ENCODE measurements around the gene GRB14. TPM values are rescaled to one million over a fixed set of nuclear protein-coding genes. Genes with fewer than 3 reads are reported as not detected.
"Not testable (repeated sequence)": the region's sequence is repeated elsewhere in the genome, so short reads cannot be mapped to it uniquely, and the experiment has no call there.

GRB14 gene
- total and polyA plus RNA-seq, 5 donors from 2014 or later = 0.69 TPM; not detected in 4

- Histone ChIP-seq H3K9me3 (ENCODE audit: control insufficient read depth in 2 of 2, low read length in 2 of 2) (no peaks in the 10 kb centered on the region), H3K36me3 (ENCODE audit: control insufficient read depth, insufficient read depth, low read length) (no peaks in the 10 kb centered on the region), H3K27ac (ENCODE audit: insufficient read depth, low read length, poor library complexity, severe bottlenecking) (no peak overlapping the region), H3K4me1 (ENCODE audit: control insufficient read depth, insufficient read depth, low read length, poor library complexity, severe bottlenecking) (no peaks in the 10 kb centered on the region), H3K4me3 (ENCODE audit: low read depth, low read length) (no peak overlapping the region), H3K27me3 (ENCODE audit: control insufficient read depth, insufficient read depth, low read length) (no peaks in the 10 kb centered on the region)
- ATAC-seq (ENCODE audit: low read depth in 2 of 2) (no peak), DNase-seq (no peak)
- H3K36me3 Mint-ChIP-seq = no peaks in the 10 kb centered on the region
- no peaks in the 10 kb centered on the region for H3K27me3 Mint-ChIP-seq
- no peaks in the 10 kb centered on the region for H3K4me1 Mint-ChIP-seq
- H3K27ac Mint-ChIP-seq = no peak overlapping the region
- H3K9me3 Mint-ChIP-seq = peaks cover 4 to 8% (median 5%) of the 10 kb centered on the region in 7 donors
- H3K4me3 Mint-ChIP-seq = no peak overlapping the region
Observed at GRCh38 chr2:164657129-164657528, 35.8 kb upstream of the GRB14 start.

GRCh38 chr2:164655750-164656149, 34.5 kb upstream of the GRB14 start:
- Mint-ChIP-seq H3K9me3 (peaks cover 4 to 11% (median 8%) of the 10 kb centered on the region in 7 donors), H3K4me1 (no peaks in the 10 kb centered on the region), H3K4me3 (no peak overlapping the region), H3K27me3 (no peaks in the 10 kb centered on the region), H3K36me3 (no peaks in the 10 kb centered on the region), H3K27ac (no peak overlapping the region)
- DNase-seq (no peak), ATAC-seq (ENCODE audit: low read depth in 2 of 2) (no peak)
- no peaks in the 10 kb centered on the region for H3K9me3 ChIP-seq (ENCODE audit: control insufficient read depth in 2 of 2, low read length in 2 of 2)
- no peak overlapping the region for H3K27ac ChIP-seq (ENCODE audit: insufficient read depth, low read length, poor library complexity, severe bottlenecking)
- no peaks in the 10 kb centered on the region for H3K27me3 ChIP-seq (ENCODE audit: control insufficient read depth, insufficient read depth, low read length)
- no peaks in the 10 kb centered on the region for H3K36me3 ChIP-seq (ENCODE audit: control insufficient read depth, insufficient read depth, low read length)
- H3K4me3 ChIP-seq (ENCODE audit: low read depth, low read length) = no peak overlapping the region
- no peaks in the 10 kb centered on the region for H3K4me1 ChIP-seq (ENCODE audit: control insufficient read depth, insufficient read depth, low read length, poor library complexity, severe bottlenecking)

GRCh38 chr2:164655336-164655735, 34.1 kb upstream of the GRB14 start:
- Mint-ChIP-seq H3K27me3 (no peaks in the 10 kb centered on the region), H3K4me3 (no peak overlapping the region)
- no peaks in the 10 kb centered on the region for H3K9me3 ChIP-seq (ENCODE audit: control insufficient read depth in 2 of 2, low read length in 2 of 2)

GRCh38 chr2:164651361-164651760, 30.1 kb upstream of the GRB14 start:
- H3K4me3 ChIP-seq (ENCODE audit: low read depth, low read length) = no peak overlapping the region
- no peaks in the 10 kb centered on the region for H3K27me3 Mint-ChIP-seq
- peaks cover 2 to 32% (median 9%) of the 10 kb centered on the region in 7 donors for H3K9me3 Mint-ChIP-seq
- no peaks in the 10 kb centered on the region for H3K27me3 ChIP-seq (ENCODE audit: control insufficient read depth, insufficient read depth, low read length)
- no peak overlapping the region for H3K27ac Mint-ChIP-seq
- H3K4me1 Mint-ChIP-seq = no peaks in the 10 kb centered on the region
- ATAC-seq (ENCODE audit: low read depth in 2 of 2) = no peak
- no peaks in the 10 kb centered on the region for H3K36me3 ChIP-seq (ENCODE audit: control insufficient read depth, insufficient read depth, low read length)
- H3K4me3 Mint-ChIP-seq = no peak overlapping the region
- no peaks in the 10 kb centered on the region for H3K36me3 Mint-ChIP-seq
- no peaks in the 10 kb centered on the region for H3K9me3 ChIP-seq (ENCODE audit: control insufficient read depth in 2 of 2, low read length in 2 of 2)
- no peaks in the 10 kb centered on the region for H3K4me1 ChIP-seq (ENCODE audit: control insufficient read depth, insufficient read depth, low read length, poor library complexity, severe bottlenecking)
- H3K27ac ChIP-seq (ENCODE audit: insufficient read depth, low read length, poor library complexity, severe bottlenecking) = no peak overlapping the region
- DNase-seq = no peak

More at GRCh38 chr2:164655336-164655735, 34.1 kb upstream of the GRB14 start:
- Histone ChIP-seq H3K4me1 (ENCODE audit: control insufficient read depth, insufficient read depth, low read length, poor library complexity, severe bottlenecking) (no peaks in the 10 kb centered on the region), H3K27me3 (ENCODE audit: control insufficient read depth, insufficient read depth, low read length) (no peaks in the 10 kb centered on the region), H3K36me3 (ENCODE audit: control insufficient read depth, insufficient read depth, low read length) (no peaks in the 10 kb centered on the region), H3K27ac (ENCODE audit: insufficient read depth, low read length, poor library complexity, severe bottlenecking) (no peak overlapping the region), H3K4me3 (ENCODE audit: low read depth, low read length) (no peak overlapping the region)
- Mint-ChIP-seq H3K27ac (no peak overlapping the region), H3K9me3 (peaks cover 4 to 15% (median 8%) of the 10 kb centered on the region in 7 donors), H3K36me3 (no peaks in the 10 kb centered on the region), H3K4me1 (no peaks in the 10 kb centered on the region)
- ATAC-seq (ENCODE audit: low read depth in 2 of 2) = no peak
- no peak for DNase-seq

GRCh38 chr2:164644036-164644700, 22.9 kb upstream of the GRB14 start:
- no peaks in the 10 kb centered on the region for H3K36me3 ChIP-seq (ENCODE audit: control insufficient read depth, insufficient read depth, low read length)
- no peak for ATAC-seq (ENCODE audit: low read depth in 2 of 2)
- Mint-ChIP-seq H3K27ac (no peak overlapping the region), H3K4me3 (no peak overlapping the region), H3K4me1 (no peaks in the 10 kb centered on the region), H3K27me3 (no peaks in the 10 kb centered on the region), H3K9me3 (peaks cover 0 to 27% (median 5%) of the 10 kb centered on the region in 7 donors), H3K36me3 (no peaks in the 10 kb centered on the region)
- no peak overlapping the region for H3K4me3 ChIP-seq (ENCODE audit: low read depth, low read length)
- no peaks in the 10 kb centered on the region for H3K9me3 ChIP-seq (ENCODE audit: control insufficient read depth in 2 of 2, low read length in 2 of 2)
- H3K27me3 ChIP-seq (ENCODE audit: control insufficient read depth, insufficient read depth, low read length) = no peaks in the 10 kb centered on the region
- no peak overlapping the region for H3K27ac ChIP-seq (ENCODE audit: insufficient read depth, low read length, poor library complexity, severe bottlenecking)
- DNase-seq = no peak
- H3K4me1 ChIP-seq (ENCODE audit: control insufficient read depth, insufficient read depth, low read length, poor library complexity, severe bottlenecking) = no peaks in the 10 kb centered on the region

GRCh38 chr2:164642946-164643555, 21.8 kb upstream of the GRB14 start:
- Mint-ChIP-seq H3K4me3 (no peak overlapping the region), H3K36me3 (no peaks in the 10 kb centered on the region), H3K9me3 (peaks cover 2 to 24% (median 3%) of the 10 kb centered on the region in 7 donors), H3K27me3 (no peaks in the 10 kb centered on the region), H3K4me1 (peaks cover 0 to 6% (median 0%) of the 10 kb centered on the region in 4 donors), H3K27ac (no peak overlapping the region)
- no peak for DNase-seq
- Histone ChIP-seq H3K27me3 (ENCODE audit: control insufficient read depth, insufficient read depth, low read length) (no peaks in the 10 kb centered on the region), H3K9me3 (ENCODE audit: control insufficient read depth in 2 of 2, low read length in 2 of 2) (no peaks in the 10 kb centered on the region), H3K36me3 (ENCODE audit: control insufficient read depth, insufficient read depth, low read length) (no peaks in the 10 kb centered on the region), H3K27ac (ENCODE audit: insufficient read depth, low read length, poor library complexity, severe bottlenecking) (no peak overlapping the region), H3K4me1 (ENCODE audit: control insufficient read depth, insufficient read depth, low read length, poor library complexity, severe bottlenecking) (no peaks in the 10 kb centered on the region), H3K4me3 (ENCODE audit: low read depth, low read length) (no peak overlapping the region)
- no peak for ATAC-seq (ENCODE audit: low read depth in 2 of 2)

- Histone ChIP-seq H3K9me3 (ENCODE audit: control insufficient read depth in 2 of 2, low read length in 2 of 2) (no peaks in the 10 kb centered on the region), H3K4me3 (ENCODE audit: low read depth, low read length) (no peak overlapping the region), H3K36me3 (ENCODE audit: control insufficient read depth, insufficient read depth, low read length) (no peaks in the 10 kb centered on the region), H3K27ac (ENCODE audit: insufficient read depth, low read length, poor library complexity, severe bottlenecking) (no peak overlapping the region), H3K4me1 (ENCODE audit: control insufficient read depth, insufficient read depth, low read length, poor library complexity, severe bottlenecking) (no peaks in the 10 kb centered on the region), H3K27me3 (ENCODE audit: control insufficient read depth, insufficient read depth, low read length) (no peaks in the 10 kb centered on the region)
- H3K4me3 Mint-ChIP-seq = no peak overlapping the region
- H3K4me1 Mint-ChIP-seq = peaks cover 0 to 8% (median 0%) of the 10 kb centered on the region in 4 donors
- peaks cover 0 to 19% (median 5%) of the 10 kb centered on the region in 7 donors for H3K9me3 Mint-ChIP-seq
- no peak overlapping the region for H3K27ac Mint-ChIP-seq
- DNase-seq (no peak), ATAC-seq (ENCODE audit: low read depth in 2 of 2) (no peak)
- H3K36me3 Mint-ChIP-seq = no peaks in the 10 kb centered on the region
- H3K27me3 Mint-ChIP-seq = no peaks in the 10 kb centered on the region
Observed at GRCh38 chr2:164642268-164642667, 21.0 kb upstream of the GRB14 start.

GRCh38 chr2:164628319-164628718, 7.0 kb upstream of the GRB14 start:
- not testable (repeated sequence) for H3K36me3 Mint-ChIP-seq; ATAC-seq (ENCODE audit: low read depth in 2 of 2); H3K27ac ChIP-seq (ENCODE audit: insufficient read depth, low read length, poor library complexity, severe bottlenecking); H3K4me3 Mint-ChIP-seq; DNase-seq; H3K27me3 ChIP-seq (ENCODE audit: control insufficient read depth, insufficient read depth, low read length); H3K36me3 ChIP-seq (ENCODE audit: control insufficient read depth, insufficient read depth, low read length); H3K27ac Mint-ChIP-seq; H3K4me1 Mint-ChIP-seq; H3K27me3 Mint-ChIP-seq; H3K9me3 ChIP-seq (ENCODE audit: control insufficient read depth in 2 of 2, low read length in 2 of 2); H3K4me1 ChIP-seq (ENCODE audit: control insufficient read depth, insufficient read depth, low read length, poor library complexity, severe bottlenecking); H3K4me3 ChIP-seq (ENCODE audit: low read depth, low read length)
- H3K9me3 Mint-ChIP-seq = peaks cover 0 to 12% (median 4%) of the 10 kb centered on the region in 7 donors

Measured in CD4-positive, CD25-positive, alpha-beta regulatory T cell (primary cell).